ENCODE data around the gene DPCD.

GRCh38 chr10:101570428-101571270 is 17.5 kb upstream of the DPCD start:
- peak in 2 of 12 donors; percentile 16 to 19 for TF ChIP-seq CTCF (IDR thresholded peaks at IDR 0.05)
- TF ChIP-seq POLR2A (IDR thresholded peaks at IDR 0.05) = no peak
